GM12878 (cell line): ENCODE data around the gene PTPRM. TPM values are rescaled to one million over a fixed set of nuclear protein-coding genes. Genes with fewer than 3 reads are reported as not detected.

Experiments used
- ATAC-seq: fragments of 200-7000 bp; cut with Tn5 transposase; 3 replicates; pipeline ENCODE4 v1.9.1; 2020; ENCODE audit warnings: mild to moderate bottlenecking, moderate library complexity
- BruUV-seq: library from RNA; stranded (reverse); fragments of 400-500 nt; replicated peaks from 2 replicates; lab custom pipeline; 2021; lab: Mats Ljungman, UMichigan
- CTCF ChIA-PET: fragments of 300-600 bp; sonication (Branson Sonifier 250); formaldehyde crosslinking; extraction: SDS; loops from one replicate; lab custom pipeline; 2021; ENCODE audit warnings: inconsistent platforms; lab: Yijun Ruan, JAX
- POLR2A ChIA-PET: fragments of 350-600 bp; formaldehyde crosslinking; extraction: SDS; loops from one replicate; lab custom pipeline; 2021; ENCODE audit warnings: inconsistent platforms; lab: Charles Lee
- RAD21 ChIA-PET: fragments of 300-600 bp; sonication (Branson Sonifier 250); formaldehyde crosslinking; loops from one replicate; lab custom pipeline; 2023; ENCODE audit warnings: antibody characterized with exemption; ENCODE audit not compliant: unreplicated experiment; lab: Charles Lee
- SMC1A ChIA-PET: fragments of 300-600 bp; sonication (Branson Sonifier 250); formaldehyde crosslinking; loops from one replicate; lab custom pipeline; 2023; ENCODE audit not compliant: unreplicated experiment, uncharacterized antibody; lab: Charles Lee
- DNase-seq: peaks from one replicate; pipeline ENCODE4 v3.0.0-alpha.2; 2011; ENCODE audit warnings: low read depth, low spot score
- FAIRE-seq: peaks from 3 replicates; lab custom pipeline; 2011; peaks lifted over from hg19 to GRCh38; lab: Jason Lieb, UNC
- H2AFZ ChIP-seq: 2 replicates; pipeline ENCODE4 v1.6.0; 2011; ENCODE audit warnings: low read depth, low read length, control low read depth; ENCODE audit not compliant: control insufficient read depth
- H3K27ac ChIP-seq: 2 replicates; pipeline ENCODE4 v1.5.1; 2011; ENCODE audit warnings: control low read depth; ENCODE audit not compliant: control insufficient read depth, insufficient read depth
- H3K27me3 ChIP-seq, 2 experiments: replicated peaks in 1 of 2; 2 replicates each; pipeline versions ENCODE4 v1.6.0 to v1.6.1; 2011; ENCODE audit warnings: low read length in 1 of 2; ENCODE audit not compliant: control insufficient read depth in 2 of 2, insufficient read depth in 2 of 2
- H3K36me3 ChIP-seq, 2 experiments: 2 replicates each; pipeline ENCODE4 v1.5.1; 2011; ENCODE audit warnings: low read length in 1 of 2; ENCODE audit not compliant: control insufficient read depth in 2 of 2, insufficient read depth in 2 of 2
- H3K4me1 ChIP-seq: 2 replicates; pipeline ENCODE4 v1.6.1; 2011; ENCODE audit warnings: mild to moderate bottlenecking, low read length, moderate library complexity, mixed read lengths; ENCODE audit not compliant: control insufficient read depth, insufficient read depth
- H3K4me2 ChIP-seq: 2 replicates; pipeline ENCODE4 v1.6.0; 2011; ENCODE audit warnings: control low read depth; ENCODE audit not compliant: control insufficient read depth, insufficient read depth
- H3K4me3 ChIP-seq: fragments of 200-600 bp; sonication (generic); 2 replicates; pipeline ENCODE4 v1.5.1; 2016
- H3K79me2 ChIP-seq: 2 replicates; pipeline ENCODE4 v1.6.0; 2011; ENCODE audit warnings: low read length; ENCODE audit not compliant: control insufficient read depth, insufficient read depth
- H3K9ac ChIP-seq: 2 replicates; pipeline ENCODE4 v1.8.0; 2011; ENCODE audit warnings: low read length, control low read depth, mixed read lengths; ENCODE audit not compliant: control insufficient read depth, insufficient read depth
- H3K9me3 ChIP-seq: replicated peaks from 3 replicates; pipeline ENCODE4 v1.5.1; 2011; ENCODE audit warnings: mild to moderate bottlenecking, low read length; ENCODE audit not compliant: control insufficient read depth, insufficient read depth
- H4K20me1 ChIP-seq: 2 replicates; pipeline ENCODE4 v1.6.0; 2011; ENCODE audit not compliant: control insufficient read depth, insufficient read depth
- CEBPB ChIP-seq, 2 experiments: fragments of 150-350 bp in 1 of 2; IDR thresholded peaks; 2 replicates each; pipeline ENCODE4 v1.6.1; 2012 to 2014; ENCODE audit warnings: low read depth in 2 of 2, low read length in 2 of 2, borderline replicate concordance in 1 of 2, inconsistent platforms in 1 of 2
- FOXK2 ChIP-seq: fragments of 450-650 bp; IDR thresholded peaks from 2 replicates; pipeline ENCODE4 v1.6.1; 2017; ENCODE audit warnings: mild to moderate bottlenecking, moderate library complexity
- KLF5 ChIP-seq: fragments of 450-650 bp; IDR thresholded peaks from 2 replicates; pipeline ENCODE4 v1.6.1; 2014; ENCODE audit warnings: mild to moderate bottlenecking; ENCODE audit not compliant: partially characterized antibody
- MYB ChIP-seq: fragments of 150-350 bp; IDR thresholded peaks from 2 replicates; pipeline ENCODE4 v1.6.1; 2014; ENCODE audit warnings: mild to moderate bottlenecking, low read depth, low read length, borderline replicate concordance
- PAX5 ChIP-seq: IDR thresholded peaks from 2 replicates; pipeline ENCODE4 v1.6.1; 2011; ENCODE audit warnings: low read depth, low read length, borderline replicate concordance
- SUPT20H ChIP-seq: IDR thresholded peaks from 2 replicates; pipeline ENCODE4 v1.6.1; 2011; ENCODE audit warnings: low read depth, mild to moderate bottlenecking, low read length, moderate library complexity, borderline replicate concordance; ENCODE audit not compliant: control insufficient read depth
- TCF3 ChIP-seq: IDR thresholded peaks from 2 replicates; pipeline ENCODE4 v1.6.1; 2012; ENCODE audit warnings: low read depth, mild to moderate bottlenecking, low read length, borderline replicate concordance; ENCODE audit not compliant: insufficient read depth
- WGBS: methylation state at CpG from one replicate; pipeline ENCODE4 v1.1.6; 2016; ENCODE audit warnings: low lambda C conversion rate; ENCODE audit not compliant: insufficient replicate concordance, insufficient coverage; ENCODE audit errors: missing lambda C conversion rate; 5-methylcytosine and 5-hydroxymethylcytosine counted together
- in situ Hi-C: fragments of 300-500 bp; cut with MboI; formaldehyde crosslinking; loops from 9 replicates; pipeline ENCODE4 v1.14.3; 2018; ENCODE audit warnings: mixed read lengths
- intact Hi-C: fragments of 100-400 bp; cut with micrococcal nuclease; formaldehyde crosslinking; loops from one replicate; pipeline ENCODE4 v1.14.2; 2022; ENCODE audit not compliant: unreplicated experiment
- polyA plus RNA-seq, 11 experiments: library from polyadenylated mRNA; depleted of rRNA in 4 of 11; unstranded in 6 of 11; stranded (reverse) in 5 of 11; fragments of >200 nt; fragmentation: Nextera tagmentation in 4 of 11; fragmentation: Illumina TruSeq in 1 of 11; extraction: Ambion mirVana in 4 of 11; extraction: Trizol in 1 of 11; gene quantifications; 1 replicate in 1 of 11; 2 replicates in 10 of 11; pipeline versions ENCODE4 v1.2.1 to v1.2.3, GENCODE V29; 2011 to 2016; ENCODE audit warnings: inconsistent platforms in 2 of 11, missing spikeins in 2 of 11, low read depth in 1 of 11
- total RNA-seq, 4 experiments: library from RNA; depleted of rRNA in 3 of 4; stranded (reverse); fragments of >200 nt in 3 of 4; fragmentation: Illumina TruSeq in 1 of 4; extraction: Trizol in 1 of 4; gene quantifications; 2 replicates each; pipeline versions ENCODE4 v1.2.1 to v1.2.3, GENCODE V29; 2013 to 2021
- TF ChIP-seq, protein P1 (sequence below): fragments of 450-650 bp; IDR thresholded peaks from 2 replicates; pipeline ENCODE4 v1.6.1; 2017; ENCODE audit warnings: antibody characterized with exemption, mild to moderate bottlenecking, moderate library complexity

The PTPRM gene
- total and polyA plus RNA-seq, 10 of the 15 experiments (the other 5 are each of a cell fraction or from before 2014, with no cell fraction given): 0.07 to 22.6 (median 0.60) TPM

DNA sequence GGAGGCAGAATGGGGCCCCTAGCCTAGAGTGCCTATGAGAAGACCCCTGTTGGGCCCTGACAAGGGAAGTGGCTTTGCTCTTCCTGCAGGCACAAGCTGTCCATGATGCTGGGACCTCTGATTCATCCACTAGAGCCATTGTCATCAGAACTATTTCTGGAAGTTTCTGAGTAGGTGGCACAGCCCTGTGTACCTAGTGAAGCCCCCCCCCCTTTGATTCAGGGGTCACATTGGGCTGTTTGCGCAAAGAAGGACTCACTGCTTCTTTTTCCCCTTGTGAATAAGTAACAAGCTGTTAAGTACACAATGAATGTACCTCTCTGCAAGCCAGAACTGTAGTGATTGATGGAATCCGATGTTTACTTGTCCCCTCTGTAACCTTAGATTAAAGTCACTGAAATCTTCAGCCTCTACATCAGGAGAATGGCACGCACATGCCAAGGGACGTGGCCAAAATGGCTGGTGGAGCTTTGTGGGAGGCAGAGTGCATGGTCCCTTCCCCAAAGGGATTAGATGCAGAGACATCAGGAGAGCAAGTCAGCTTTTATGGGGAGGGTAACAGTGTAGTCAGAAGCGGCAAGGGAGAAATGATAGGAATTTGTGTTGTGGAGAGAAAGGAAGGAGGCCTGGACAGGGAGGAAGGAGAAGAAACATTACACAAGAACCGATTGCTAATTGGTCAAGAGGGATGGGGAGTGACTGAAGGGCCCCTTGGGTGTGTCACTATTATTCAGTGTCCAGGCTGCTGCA lies 774.5 kb downstream of the PTPRM start:
- FAIRE-seq (no peak), ATAC-seq (no peak), DNase-seq (no peak)
- CTCF ChIA-PET: interaction anchor here (0.7 to 1.1 kb wide), 3 partner anchors 23 to 49 kb away, joined by 3 read pairs; no protein-coding TSS in a partner anchor
- no peaks in the 10 kb centered on the region; a peak in 1 of 4 replicates for H3K27me3 ChIP-seq
- RAD21 ChIA-PET: no interaction called here
- SMC1A ChIA-PET: interaction anchor here (0.6 to 1.9 kb wide), 2 partner anchors 48 to 273 kb away, joined by 3 to 4 read pairs; no protein-coding TSS in a partner anchor
- H3K9me3 ChIP-seq: no peaks in the 10 kb centered on the region
- no peak overlapping the region for H2AFZ ChIP-seq
- no peak overlapping the region for H3K27ac ChIP-seq
- POLR2A ChIA-PET: no interaction called here
- no peaks in the 10 kb centered on the region for H3K4me1 ChIP-seq
- no peak overlapping the region for H3K4me3 ChIP-seq
- in situ Hi-C loops (no loop called here), intact Hi-C loops (no loop called here)
- WGBS: 18% methylated on average over 6 of the region's 6 CpGs
- TF ChIP-seq CEBPB (IDR thresholded peaks at IDR 0.05; ENCODE audit: borderline replicate concordance in 1 of 2, low read depth in 2 of 2, low read length in 2 of 2) (no peak), MYB (no peak), PAX5 (no peak), SUPT20H (no peak), FOXK2 (no peak), KLF5 (no peak), TCF3 (no peak)
- TF ChIP-seq, protein P1, sequence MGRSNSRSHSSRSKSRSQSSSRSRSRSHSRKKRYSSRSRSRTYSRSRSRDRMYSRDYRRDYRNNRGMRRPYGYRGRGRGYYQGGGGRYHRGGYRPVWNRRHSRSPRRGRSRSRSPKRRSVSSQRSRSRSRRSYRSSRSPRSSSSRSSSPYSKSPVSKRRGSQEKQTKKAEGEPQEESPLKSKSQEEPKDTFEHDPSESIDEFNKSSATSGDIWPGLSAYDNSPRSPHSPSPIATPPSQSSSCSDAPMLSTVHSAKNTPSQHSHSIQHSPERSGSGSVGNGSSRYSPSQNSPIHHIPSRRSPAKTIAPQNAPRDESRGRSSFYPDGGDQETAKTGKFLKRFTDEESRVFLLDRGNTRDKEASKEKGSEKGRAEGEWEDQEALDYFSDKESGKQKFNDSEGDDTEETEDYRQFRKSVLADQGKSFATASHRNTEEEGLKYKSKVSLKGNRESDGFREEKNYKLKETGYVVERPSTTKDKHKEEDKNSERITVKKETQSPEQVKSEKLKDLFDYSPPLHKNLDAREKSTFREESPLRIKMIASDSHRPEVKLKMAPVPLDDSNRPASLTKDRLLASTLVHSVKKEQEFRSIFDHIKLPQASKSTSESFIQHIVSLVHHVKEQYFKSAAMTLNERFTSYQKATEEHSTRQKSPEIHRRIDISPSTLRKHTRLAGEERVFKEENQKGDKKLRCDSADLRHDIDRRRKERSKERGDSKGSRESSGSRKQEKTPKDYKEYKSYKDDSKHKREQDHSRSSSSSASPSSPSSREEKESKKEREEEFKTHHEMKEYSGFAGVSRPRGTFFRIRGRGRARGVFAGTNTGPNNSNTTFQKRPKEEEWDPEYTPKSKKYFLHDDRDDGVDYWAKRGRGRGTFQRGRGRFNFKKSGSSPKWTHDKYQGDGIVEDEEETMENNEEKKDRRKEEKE: no peak
- no peaks in the 10 kb centered on the region for H3K36me3 ChIP-seq
- BruUV-seq: no TSS peak
- H3K4me2 ChIP-seq: no peak overlapping the region
- no peak overlapping the region for H3K9ac ChIP-seq
- no peaks in the 10 kb centered on the region for H4K20me1 ChIP-seq
- H3K79me2 ChIP-seq: no peaks in the 10 kb centered on the region
